K562 (cell line): Measurements from ENCODE around the gene GSTM2. TPM values are rescaled to one million over a fixed set of nuclear protein-coding genes. Genes with fewer than 3 reads are reported as not detected.

Experiments used
- CREM ChIP-seq: IDR thresholded peaks from 2 replicates; pipeline ENCODE4 v1.6.1; 2014; ENCODE audit warnings: antibody characterized with exemption, low read depth
- LCOR ChIP-seq: sonication (generic); formaldehyde crosslinking; IDR thresholded peaks from 2 replicates; pipeline ENCODE4 v1.8.0; 2022; ENCODE audit warnings: mild to moderate bottlenecking, missing genetic modification reagents
- RAD21 ChIP-seq, 2 experiments: fragments of 250-450 bp in 1 of 2; fragments of 450-650 bp in 1 of 2; sonication (Bioruptor Pico) in 1 of 2; formaldehyde crosslinking in 1 of 2; IDR thresholded peaks in 1 of 2; conservative IDR thresholded peaks in 1 of 2; 2 replicates each; pipeline versions ENCODE4 v1.4.0 to v1.8.0; 2020 to 2022; ENCODE audit warnings: mild to moderate bottlenecking in 2 of 2, moderate library complexity in 1 of 2
- YY1 ChIP-seq, 3 experiments: IDR thresholded peaks; 2 replicates each; pipeline ENCODE4 v1.6.1; 2011; ENCODE audit warnings: low read length in 2 of 3, mild to moderate bottlenecking in 2 of 3, moderate library complexity in 2 of 3, borderline replicate concordance in 1 of 3, control low read depth in 1 of 3, low read depth in 1 of 3; ENCODE audit not compliant: insufficient read depth in 3 of 3, insufficient replicate concordance in 2 of 3, control insufficient read depth in 1 of 3, insufficient read length in 1 of 3; ENCODE audit errors: extremely low read depth in 1 of 3
- ZNF232 ChIP-seq: sonication (generic); formaldehyde crosslinking; IDR thresholded peaks from 2 replicates; pipeline ENCODE4 v1.8.0; 2022; ENCODE audit warnings: mild to moderate bottlenecking, missing genetic modification reagents
- polyA plus RNA-seq, 8 experiments: library from polyadenylated mRNA; depleted of rRNA in 4 of 8; stranded (reverse) in 5 of 8; unstranded in 3 of 8; fragments of >200 nt; fragmentation: Nextera tagmentation in 2 of 8; fragmentation: Illumina TruSeq in 1 of 8; extraction: Ambion mirVana in 2 of 8; extraction: Trizol in 1 of 8; gene quantifications; 2 replicates each; pipeline versions ENCODE4 v1.2.1 to v1.2.3, GENCODE V29; 2011 to 2014; ENCODE audit warnings: inconsistent platforms in 1 of 8, missing spikeins in 1 of 8
- total RNA-seq, 7 experiments: library from RNA; depleted of rRNA in 6 of 7; stranded (reverse); fragments of >200 nt in 6 of 7; fragmentation: Illumina TruSeq in 2 of 7; extraction: Trizol in 2 of 7; gene quantifications; 2 replicates each; pipeline versions ENCODE4 v1.2.1 to v1.2.3, GENCODE V29; 2011 to 2021; ENCODE audit warnings: low replicate concordance in 1 of 7
- TF ChIP-seq, protein P1 (sequence below): fragments of 250-450 bp; sonication (Bioruptor Pico); IDR thresholded peaks from 2 replicates; pipeline ENCODE4 v1.9.0; 2021; ENCODE audit warnings: mild to moderate bottlenecking, inconsistent platforms
- TF ChIP-seq, protein P2 (sequence below), 2 experiments: fragments of 450-650 bp; IDR thresholded peaks; 2 replicates each; pipeline ENCODE4 v1.6.1; 2018; ENCODE audit warnings: mild to moderate bottlenecking in 2 of 2, low read depth in 1 of 2; ENCODE audit not compliant: partially characterized antibody in 2 of 2
- TF ChIP-seq, protein P3 (sequence below): sonication (generic); formaldehyde crosslinking; IDR thresholded peaks from 2 replicates; pipeline ENCODE4 v1.8.1; 2023; ENCODE audit warnings: mild to moderate bottlenecking, missing genetic modification reagents
- TF ChIP-seq, protein P4 (sequence below): sonication (generic); formaldehyde crosslinking; IDR thresholded peaks from 2 replicates; pipeline ENCODE4 v1.8.0; 2022; ENCODE audit warnings: mild to moderate bottlenecking, missing genetic modification reagents
- TF ChIP-seq, protein P5 (sequence below): fragments of 450-650 bp; IDR thresholded peaks from 2 replicates; pipeline ENCODE4 v1.7.1; 2018; ENCODE audit warnings: mild to moderate bottlenecking, low read depth; ENCODE audit not compliant: partially characterized antibody

GSTM2 gene
- total and polyA plus RNA-seq, 9 of the 15 experiments (the other 6 are each of a cell fraction or from before 2014, with no cell fraction given) = 1.6 to 15.1 (median 6.8) TPM

DNA sequence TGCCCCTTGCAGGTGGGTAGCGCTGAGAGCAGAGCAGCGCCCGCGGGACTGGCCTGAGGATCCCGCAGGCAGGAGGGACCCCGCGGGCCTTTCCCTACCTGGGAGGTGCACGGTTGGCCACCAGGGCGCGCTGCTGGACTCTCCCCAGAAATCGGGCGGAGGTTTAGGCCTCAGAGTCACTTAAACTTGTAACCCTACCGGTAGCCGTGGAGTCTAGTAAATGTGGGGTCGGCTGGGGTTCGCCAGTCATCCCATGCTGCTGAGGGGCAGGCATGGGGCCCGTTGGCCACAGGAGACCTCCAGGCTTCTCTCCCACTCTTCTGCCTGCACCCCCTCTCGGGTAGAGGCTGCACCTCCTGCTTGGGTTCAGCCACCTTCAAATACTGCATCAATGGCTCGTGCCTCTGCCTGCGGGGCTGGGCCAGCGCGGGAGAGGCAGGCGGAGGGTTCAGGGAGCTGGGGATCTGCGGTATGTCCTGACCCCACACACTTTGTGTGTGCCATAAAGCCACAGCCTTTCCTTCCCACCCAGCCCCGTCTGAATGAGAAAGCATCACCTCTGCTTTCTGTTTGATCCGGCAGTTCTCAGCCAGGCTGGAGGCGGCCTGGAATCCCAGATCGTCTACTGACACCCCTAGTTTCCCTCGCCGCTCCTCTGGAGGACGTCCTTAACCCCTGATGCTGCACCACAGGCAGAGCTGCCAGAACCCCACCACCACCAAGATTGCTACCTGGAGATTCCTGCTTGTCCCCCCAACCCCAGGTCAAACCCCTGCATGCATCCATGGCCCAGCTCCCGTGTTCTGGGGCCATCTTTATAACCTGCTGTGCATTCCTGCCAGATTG, 24.2 kb upstream of the GSTM2 start (continued):
- TF ChIP-seq, protein P1, sequence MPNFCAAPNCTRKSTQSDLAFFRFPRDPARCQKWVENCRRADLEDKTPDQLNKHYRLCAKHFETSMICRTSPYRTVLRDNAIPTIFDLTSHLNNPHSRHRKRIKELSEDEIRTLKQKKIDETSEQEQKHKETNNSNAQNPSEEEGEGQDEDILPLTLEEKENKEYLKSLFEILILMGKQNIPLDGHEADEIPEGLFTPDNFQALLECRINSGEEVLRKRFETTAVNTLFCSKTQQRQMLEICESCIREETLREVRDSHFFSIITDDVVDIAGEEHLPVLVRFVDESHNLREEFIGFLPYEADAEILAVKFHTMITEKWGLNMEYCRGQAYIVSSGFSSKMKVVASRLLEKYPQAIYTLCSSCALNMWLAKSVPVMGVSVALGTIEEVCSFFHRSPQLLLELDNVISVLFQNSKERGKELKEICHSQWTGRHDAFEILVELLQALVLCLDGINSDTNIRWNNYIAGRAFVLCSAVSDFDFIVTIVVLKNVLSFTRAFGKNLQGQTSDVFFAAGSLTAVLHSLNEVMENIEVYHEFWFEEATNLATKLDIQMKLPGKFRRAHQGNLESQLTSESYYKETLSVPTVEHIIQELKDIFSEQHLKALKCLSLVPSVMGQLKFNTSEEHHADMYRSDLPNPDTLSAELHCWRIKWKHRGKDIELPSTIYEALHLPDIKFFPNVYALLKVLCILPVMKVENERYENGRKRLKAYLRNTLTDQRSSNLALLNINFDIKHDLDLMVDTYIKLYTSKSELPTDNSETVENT (CRISPR knock-in tag) = no peak
- TF ChIP-seq YY1 (IDR thresholded peaks at IDR 0.05; ENCODE audit: borderline replicate concordance in 1 of 3, control insufficient read depth in 1 of 3, extremely low read depth in 1 of 3, insufficient read depth in 3 of 3, insufficient read length in 1 of 3, insufficient replicate concordance in 2 of 3, low read depth in 1 of 3, low read length in 2 of 3) (peak in 2 of 3 experiments; percentile 24 to 47), RAD21 (CRISPR knock-in tag; conservative IDR thresholded peaks at IDR 0.05 in 1 of 2, IDR thresholded peaks at IDR 0.05 in 1 of 2) (peak; percentile 91 to 96), ZNF232 (CRISPR knock-in tag) (0 out of 2 replicates have a peak, but pooled peaks have one; percentile 29), CREM (0 out of 2 replicates have a peak, but pooled peaks have one; percentile 26), LCOR (CRISPR knock-in tag) (peak; percentile 24; the same call in 1 of the 2 replicates)
- TF ChIP-seq, protein P2, sequence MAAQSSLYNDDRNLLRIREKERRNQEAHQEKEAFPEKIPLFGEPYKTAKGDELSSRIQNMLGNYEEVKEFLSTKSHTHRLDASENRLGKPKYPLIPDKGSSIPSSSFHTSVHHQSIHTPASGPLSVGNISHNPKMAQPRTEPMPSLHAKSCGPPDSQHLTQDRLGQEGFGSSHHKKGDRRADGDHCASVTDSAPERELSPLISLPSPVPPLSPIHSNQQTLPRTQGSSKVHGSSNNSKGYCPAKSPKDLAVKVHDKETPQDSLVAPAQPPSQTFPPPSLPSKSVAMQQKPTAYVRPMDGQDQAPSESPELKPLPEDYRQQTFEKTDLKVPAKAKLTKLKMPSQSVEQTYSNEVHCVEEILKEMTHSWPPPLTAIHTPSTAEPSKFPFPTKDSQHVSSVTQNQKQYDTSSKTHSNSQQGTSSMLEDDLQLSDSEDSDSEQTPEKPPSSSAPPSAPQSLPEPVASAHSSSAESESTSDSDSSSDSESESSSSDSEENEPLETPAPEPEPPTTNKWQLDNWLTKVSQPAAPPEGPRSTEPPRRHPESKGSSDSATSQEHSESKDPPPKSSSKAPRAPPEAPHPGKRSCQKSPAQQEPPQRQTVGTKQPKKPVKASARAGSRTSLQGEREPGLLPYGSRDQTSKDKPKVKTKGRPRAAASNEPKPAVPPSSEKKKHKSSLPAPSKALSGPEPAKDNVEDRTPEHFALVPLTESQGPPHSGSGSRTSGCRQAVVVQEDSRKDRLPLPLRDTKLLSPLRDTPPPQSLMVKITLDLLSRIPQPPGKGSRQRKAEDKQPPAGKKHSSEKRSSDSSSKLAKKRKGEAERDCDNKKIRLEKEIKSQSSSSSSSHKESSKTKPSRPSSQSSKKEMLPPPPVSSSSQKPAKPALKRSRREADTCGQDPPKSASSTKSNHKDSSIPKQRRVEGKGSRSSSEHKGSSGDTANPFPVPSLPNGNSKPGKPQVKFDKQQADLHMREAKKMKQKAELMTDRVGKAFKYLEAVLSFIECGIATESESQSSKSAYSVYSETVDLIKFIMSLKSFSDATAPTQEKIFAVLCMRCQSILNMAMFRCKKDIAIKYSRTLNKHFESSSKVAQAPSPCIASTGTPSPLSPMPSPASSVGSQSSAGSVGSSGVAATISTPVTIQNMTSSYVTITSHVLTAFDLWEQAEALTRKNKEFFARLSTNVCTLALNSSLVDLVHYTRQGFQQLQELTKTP (IDR thresholded peaks at IDR 0.05; ENCODE audit: low read depth in 1 of 2, partially characterized antibody in 2 of 2) = no peak
- TF ChIP-seq, protein P3, sequence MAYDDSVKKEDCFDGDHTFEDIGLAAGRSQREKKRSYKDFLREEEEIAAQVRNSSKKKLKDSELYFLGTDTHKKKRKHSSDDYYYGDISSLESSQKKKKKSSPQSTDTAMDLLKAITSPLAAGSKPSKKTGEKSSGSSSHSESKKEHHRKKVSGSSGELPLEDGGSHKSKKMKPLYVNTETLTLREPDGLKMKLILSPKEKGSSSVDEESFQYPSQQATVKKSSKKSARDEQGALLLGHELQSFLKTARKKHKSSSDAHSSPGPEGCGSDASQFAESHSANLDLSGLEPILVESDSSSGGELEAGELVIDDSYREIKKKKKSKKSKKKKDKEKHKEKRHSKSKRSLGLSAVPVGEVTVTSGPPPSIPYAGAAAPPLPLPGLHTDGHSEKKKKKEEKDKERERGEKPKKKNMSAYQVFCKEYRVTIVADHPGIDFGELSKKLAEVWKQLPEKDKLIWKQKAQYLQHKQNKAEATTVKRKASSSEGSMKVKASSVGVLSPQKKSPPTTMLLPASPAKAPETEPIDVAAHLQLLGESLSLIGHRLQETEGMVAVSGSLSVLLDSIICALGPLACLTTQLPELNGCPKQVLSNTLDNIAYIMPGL = peak; percentile 60; the same call in 1 of the 2 replicates
- TF ChIP-seq, protein P4, sequence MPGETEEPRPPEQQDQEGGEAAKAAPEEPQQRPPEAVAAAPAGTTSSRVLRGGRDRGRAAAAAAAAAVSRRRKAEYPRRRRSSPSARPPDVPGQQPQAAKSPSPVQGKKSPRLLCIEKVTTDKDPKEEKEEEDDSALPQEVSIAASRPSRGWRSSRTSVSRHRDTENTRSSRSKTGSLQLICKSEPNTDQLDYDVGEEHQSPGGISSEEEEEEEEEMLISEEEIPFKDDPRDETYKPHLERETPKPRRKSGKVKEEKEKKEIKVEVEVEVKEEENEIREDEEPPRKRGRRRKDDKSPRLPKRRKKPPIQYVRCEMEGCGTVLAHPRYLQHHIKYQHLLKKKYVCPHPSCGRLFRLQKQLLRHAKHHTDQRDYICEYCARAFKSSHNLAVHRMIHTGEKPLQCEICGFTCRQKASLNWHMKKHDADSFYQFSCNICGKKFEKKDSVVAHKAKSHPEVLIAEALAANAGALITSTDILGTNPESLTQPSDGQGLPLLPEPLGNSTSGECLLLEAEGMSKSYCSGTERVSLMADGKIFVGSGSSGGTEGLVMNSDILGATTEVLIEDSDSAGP (CRISPR knock-in tag) = peak; percentile 12; the same call in 1 of the 2 replicates
- TF ChIP-seq, protein P5, sequence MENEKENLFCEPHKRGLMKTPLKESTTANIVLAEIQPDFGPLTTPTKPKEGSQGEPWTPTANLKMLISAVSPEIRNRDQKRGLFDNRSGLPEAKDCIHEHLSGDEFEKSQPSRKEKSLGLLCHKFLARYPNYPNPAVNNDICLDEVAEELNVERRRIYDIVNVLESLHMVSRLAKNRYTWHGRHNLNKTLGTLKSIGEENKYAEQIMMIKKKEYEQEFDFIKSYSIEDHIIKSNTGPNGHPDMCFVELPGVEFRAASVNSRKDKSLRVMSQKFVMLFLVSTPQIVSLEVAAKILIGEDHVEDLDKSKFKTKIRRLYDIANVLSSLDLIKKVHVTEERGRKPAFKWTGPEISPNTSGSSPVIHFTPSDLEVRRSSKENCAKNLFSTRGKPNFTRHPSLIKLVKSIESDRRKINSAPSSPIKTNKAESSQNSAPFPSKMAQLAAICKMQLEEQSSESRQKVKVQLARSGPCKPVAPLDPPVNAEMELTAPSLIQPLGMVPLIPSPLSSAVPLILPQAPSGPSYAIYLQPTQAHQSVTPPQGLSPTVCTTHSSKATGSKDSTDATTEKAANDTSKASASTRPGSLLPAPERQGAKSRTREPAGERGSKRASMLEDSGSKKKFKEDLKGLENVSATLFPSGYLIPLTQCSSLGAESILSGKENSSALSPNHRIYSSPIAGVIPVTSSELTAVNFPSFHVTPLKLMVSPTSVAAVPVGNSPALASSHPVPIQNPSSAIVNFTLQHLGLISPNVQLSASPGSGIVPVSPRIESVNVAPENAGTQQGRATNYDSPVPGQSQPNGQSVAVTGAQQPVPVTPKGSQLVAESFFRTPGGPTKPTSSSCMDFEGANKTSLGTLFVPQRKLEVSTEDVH = no peak
